Measurements from ENCODE around the gene INO80D. TPM values are rescaled to one million over a fixed set of nuclear protein-coding genes. Genes with fewer than 3 reads are reported as not detected.
"Not testable (repeated sequence)": the region's sequence is repeated elsewhere in the genome, so short reads cannot be mapped to it uniquely, and the experiment has no call there.

The INO80D gene
- total RNA-seq, 1 experiment from 2014 or later: 8.8 TPM

DNA sequence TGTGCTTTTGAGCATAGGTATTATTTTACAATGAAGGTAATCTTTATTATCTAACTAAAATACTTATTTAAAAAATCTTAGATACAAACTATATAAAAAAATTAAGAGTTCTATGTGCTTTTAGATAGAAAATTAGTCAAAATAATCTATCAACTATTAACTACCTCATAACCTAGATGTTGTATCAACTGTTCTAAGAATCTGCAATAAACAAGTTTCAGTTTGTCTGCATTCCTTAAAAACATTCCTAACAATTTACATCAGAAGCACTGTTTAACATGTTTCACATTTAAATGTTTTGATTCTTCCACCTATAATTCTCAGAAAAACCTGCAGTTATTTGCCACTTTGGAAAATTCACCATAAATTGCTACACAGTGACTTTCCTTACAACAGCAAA, 39.9 kb upstream of the INO80D start:
- Histone ChIP-seq H2AFZ (ENCODE audit: low read length) (no peak overlapping the region), H3K27ac (ENCODE audit: low read length) (no peak overlapping the region), H3K27me3 (ENCODE audit: low read length) (no peaks in the 10 kb centered on the region), H3K9ac (ENCODE audit: low read length) (no peak overlapping the region), H3K4me3 (ENCODE audit: low read length) (no peak overlapping the region), H3K4me2 (ENCODE audit: low read length) (no peak overlapping the region), H4K20me1 (ENCODE audit: low read length) (no peaks in the 10 kb centered on the region), H3F3A (ENCODE audit: low read length, unreplicated experiment) (no peaks in the 10 kb centered on the region), H3K36me3 (ENCODE audit: low read depth, low read length) (peaks cover 43% of the 10 kb centered on the region), H3K4me1 (ENCODE audit: insufficient read depth, low read length) (no peaks in the 10 kb centered on the region), H3K79me2 (ENCODE audit: low read length) (no peaks in the 10 kb centered on the region), H3K9me2 (replicated peaks; ENCODE audit: low read length) (no peaks in the 10 kb centered on the region), H3K9me3 (ENCODE audit: low read length) (no peaks in the 10 kb centered on the region)
- ATAC-seq (no peak), DNase-seq (no peak)
- TF ChIP-seq EZH2 (IDR thresholded peaks at IDR 0.05; ENCODE audit: low read length, unreplicated experiment) (no peak), EZH2phosphoT487 (IDR thresholded peaks at IDR 0.05; ENCODE audit: borderline replicate concordance, low read length) (no peak)
- TF ChIP-seq, protein P1, sequence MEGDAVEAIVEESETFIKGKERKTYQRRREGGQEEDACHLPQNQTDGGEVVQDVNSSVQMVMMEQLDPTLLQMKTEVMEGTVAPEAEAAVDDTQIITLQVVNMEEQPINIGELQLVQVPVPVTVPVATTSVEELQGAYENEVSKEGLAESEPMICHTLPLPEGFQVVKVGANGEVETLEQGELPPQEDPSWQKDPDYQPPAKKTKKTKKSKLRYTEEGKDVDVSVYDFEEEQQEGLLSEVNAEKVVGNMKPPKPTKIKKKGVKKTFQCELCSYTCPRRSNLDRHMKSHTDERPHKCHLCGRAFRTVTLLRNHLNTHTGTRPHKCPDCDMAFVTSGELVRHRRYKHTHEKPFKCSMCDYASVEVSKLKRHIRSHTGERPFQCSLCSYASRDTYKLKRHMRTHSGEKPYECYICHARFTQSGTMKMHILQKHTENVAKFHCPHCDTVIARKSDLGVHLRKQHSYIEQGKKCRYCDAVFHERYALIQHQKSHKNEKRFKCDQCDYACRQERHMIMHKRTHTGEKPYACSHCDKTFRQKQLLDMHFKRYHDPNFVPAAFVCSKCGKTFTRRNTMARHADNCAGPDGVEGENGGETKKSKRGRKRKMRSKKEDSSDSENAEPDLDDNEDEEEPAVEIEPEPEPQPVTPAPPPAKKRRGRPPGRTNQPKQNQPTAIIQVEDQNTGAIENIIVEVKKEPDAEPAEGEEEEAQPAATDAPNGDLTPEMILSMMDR (conservative IDR thresholded peaks at IDR 0.05; ENCODE audit: low read depth, low read length): no peak
- intact Hi-C loops (cut with micrococcal nuclease): loop anchor here (10.0 kb wide), 1 partner anchor 101 kb away; no protein-coding TSS in a partner anchor
- BruUV-seq (replicated peaks): no TSS peak
- ChIA-PET POLR2A (ENCODE audit: unreplicated experiment) (no interaction called here), CTCF (no interaction called here)

DNA sequence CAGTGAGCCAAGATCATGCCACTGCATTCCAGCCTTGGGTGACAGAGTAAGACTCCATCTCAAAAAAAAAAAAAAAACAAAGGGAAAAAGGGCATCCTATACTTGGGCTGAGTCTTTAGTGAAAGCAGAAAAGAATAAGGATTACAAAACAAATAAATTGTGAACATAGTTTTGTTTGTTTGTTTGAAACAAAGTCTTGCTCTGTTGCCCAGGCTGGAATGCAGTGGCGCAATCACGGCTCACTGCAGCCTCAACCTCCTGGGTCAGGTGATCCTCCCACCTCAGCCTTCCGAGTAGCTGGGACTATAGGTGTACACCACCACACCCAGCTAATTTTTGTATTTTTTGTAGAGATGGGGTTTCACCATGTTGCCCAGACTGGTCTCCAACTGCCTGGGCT, 36.6 kb upstream of the INO80D start:
- POLR2A ChIA-PET (ENCODE audit: unreplicated experiment); CTCF ChIA-PET; H3K79me2 ChIP-seq (ENCODE audit: low read length); DNase-seq; H2AFZ ChIP-seq (ENCODE audit: low read length); H3K27me3 ChIP-seq (ENCODE audit: low read length); H3K4me1 ChIP-seq (ENCODE audit: insufficient read depth, low read length); H4K20me1 ChIP-seq (ENCODE audit: low read length); H3K9me3 ChIP-seq (ENCODE audit: low read length); H3K9ac ChIP-seq (ENCODE audit: low read length); H3K4me3 ChIP-seq (ENCODE audit: low read length); H3K27ac ChIP-seq (ENCODE audit: low read length); H3K9me2 ChIP-seq (replicated peaks; ENCODE audit: low read length); ATAC-seq; H3F3A ChIP-seq (ENCODE audit: low read length, unreplicated experiment); BruUV-seq (replicated peaks); H3K4me2 ChIP-seq (ENCODE audit: low read length): not testable (repeated sequence)
- intact Hi-C loops (cut with micrococcal nuclease): loop anchor here (10.0 kb wide), 1 partner anchor 98 kb away; no protein-coding TSS in a partner anchor
- H3K36me3 ChIP-seq (ENCODE audit: low read depth, low read length): peaks cover 44% of the 10 kb centered on the region

DNA sequence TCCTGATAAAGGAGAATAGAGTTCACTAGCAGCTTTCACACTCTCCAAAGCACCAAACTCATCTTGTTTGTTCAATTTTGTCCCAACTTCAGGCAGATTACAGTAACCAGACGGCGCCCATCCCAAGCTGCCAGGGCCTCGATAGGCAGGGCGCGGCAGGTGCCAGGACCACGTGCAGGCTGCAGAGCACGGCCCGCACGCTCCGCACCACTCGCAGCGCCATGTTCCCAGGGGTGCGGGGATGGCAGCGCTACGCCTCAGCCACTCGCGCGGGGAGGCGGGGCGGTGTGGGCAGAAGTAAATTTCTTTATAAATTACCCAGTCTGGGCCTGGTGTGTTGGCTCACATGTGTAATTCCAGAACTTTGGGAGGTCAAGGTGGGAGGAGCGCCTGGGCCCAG, 30.3 kb upstream of the INO80D start:
- TF ChIP-seq EZH2 (IDR thresholded peaks at IDR 0.05; ENCODE audit: low read length, unreplicated experiment): no peak
- TF ChIP-seq, protein P1 (conservative IDR thresholded peaks at IDR 0.05; ENCODE audit: low read depth, low read length): no peak
- no peak for TF ChIP-seq EZH2phosphoT487 (IDR thresholded peaks at IDR 0.05; ENCODE audit: borderline replicate concordance, low read length)

More for the DNA sequence above, 30.3 kb upstream of the INO80D start:
- ATAC-seq (no peak), DNase-seq (no peak)
- Histone ChIP-seq H3K79me2 (ENCODE audit: low read length) (no peaks in the 10 kb centered on the region), H4K20me1 (ENCODE audit: low read length) (no peaks in the 10 kb centered on the region), H3K9ac (ENCODE audit: low read length) (no peak overlapping the region), H3K4me2 (ENCODE audit: low read length) (no peak overlapping the region), H3K36me3 (ENCODE audit: low read depth, low read length) (peaks cover 18% of the 10 kb centered on the region; the same call in 1 of the 2 replicates), H3K27ac (ENCODE audit: low read length) (no peak overlapping the region), H3K27me3 (ENCODE audit: low read length) (no peaks in the 10 kb centered on the region), H3K4me1 (ENCODE audit: insufficient read depth, low read length) (peaks cover 11% of the 10 kb centered on the region), H3K4me3 (ENCODE audit: low read length) (no peak overlapping the region), H3F3A (ENCODE audit: low read length, unreplicated experiment) (no peaks in the 10 kb centered on the region), H3K9me2 (replicated peaks; ENCODE audit: low read length) (no peaks in the 10 kb centered on the region), H3K9me3 (ENCODE audit: low read length) (no peaks in the 10 kb centered on the region), H2AFZ (ENCODE audit: low read length) (no peak overlapping the region)
- intact Hi-C loops (cut with micrococcal nuclease): no loop called here
- POLR2A ChIA-PET (ENCODE audit: unreplicated experiment): no interaction called here
- no TSS peak for BruUV-seq (replicated peaks)
- CTCF ChIA-PET: no interaction called here
